Raji (cell line): ENCODE measurements around the gene SKIC8.

Source experiments
- POLR2A ChIP-seq: IDR thresholded peaks from 2 replicates; pipeline ENCODE4 v1.6.1; 2011; ENCODE audit warnings: low read depth, low read length, control low read depth; ENCODE audit not compliant: insufficient read depth

SKIC8 gene

GRCh38 chr15:78313383-78313782 lies 14.0 kb upstream of the SKIC8 start:
- no peak for TF ChIP-seq POLR2A

GRCh38 chr15:78312957-78313356 lies 13.5 kb upstream of the SKIC8 start:
- no peak for TF ChIP-seq POLR2A

GRCh38 chr15:78312536-78312935 lies 13.1 kb upstream of the SKIC8 start:
- TF ChIP-seq POLR2A = no peak

- no peak for TF ChIP-seq POLR2A
Observed at GRCh38 chr15:78311292-78311691, 11.9 kb upstream of the SKIC8 start.

- TF ChIP-seq POLR2A = no peak
Observed at GRCh38 chr15:78308422-78309032, 9.1 kb upstream of the SKIC8 start.

GRCh38 chr15:78307976-78308375 lies 8.6 kb upstream of the SKIC8 start:
- no peak for TF ChIP-seq POLR2A

- TF ChIP-seq POLR2A = no peak
Observed at GRCh38 chr15:78306176-78306774, 6.9 kb upstream of the SKIC8 start.

GRCh38 chr15:78304216-78305066 lies 5.0 kb upstream of the SKIC8 start:
- no peak for TF ChIP-seq POLR2A

GRCh38 chr15:78302579-78303312 lies 3.3 kb upstream of the SKIC8 start:
- TF ChIP-seq POLR2A = no peak

- TF ChIP-seq POLR2A = no peak
Observed at GRCh38 chr15:78301828-78302227, 2.4 kb upstream of the SKIC8 start.

GRCh38 chr15:78301326-78301725 lies 1.9 kb upstream of the SKIC8 start:
- TF ChIP-seq POLR2A = no peak

- no peak for TF ChIP-seq POLR2A
Observed at GRCh38 chr15:78292219-78292618, 7.2 kb downstream of the SKIC8 start.

- no peak for TF ChIP-seq POLR2A
Observed at GRCh38 chr15:78291698-78292097, 7.7 kb downstream of the SKIC8 start.

- TF ChIP-seq POLR2A = no peak
Observed at GRCh38 chr15:78291052-78291451, 8.4 kb downstream of the SKIC8 start.

GRCh38 chr15:78290222-78290621 lies 9.2 kb downstream of the SKIC8 start:
- TF ChIP-seq POLR2A = no peak

GRCh38 chr15:78284758-78285157 lies 14.7 kb downstream of the SKIC8 start:
- no peak for TF ChIP-seq POLR2A

- no peak for TF ChIP-seq POLR2A
Observed at GRCh38 chr15:78282324-78282723, 17.1 kb downstream of the SKIC8 start.
